SW480 (cell line): ENCODE measurements around the gene MAST4.

Experiments used
- DNase-seq: peaks from one replicate; pipeline ENCODE4 v3.0.0-alpha.2; 2016; ENCODE audit warnings: low spot score

MAST4 gene

DNA sequence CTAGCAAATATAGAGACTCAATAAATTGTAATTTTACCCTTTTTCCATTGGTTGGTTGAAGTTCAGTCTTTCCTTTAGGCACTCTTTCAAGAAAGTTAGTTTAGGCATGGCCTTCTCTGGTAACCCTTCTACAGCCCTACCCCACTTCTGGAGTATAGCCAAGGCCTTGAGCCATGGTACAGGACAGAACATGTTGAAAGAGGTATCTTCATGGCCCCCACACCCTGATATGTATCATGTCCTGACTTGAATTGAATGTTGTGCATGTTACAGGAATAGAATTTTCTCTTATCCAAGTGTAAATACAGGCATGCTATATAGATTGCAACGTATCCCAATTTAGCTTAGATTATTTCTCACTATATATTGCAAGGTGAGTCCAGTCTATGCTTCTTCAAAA is 424.8 kb downstream of the MAST4 start:
- DNase-seq: no peak

DNA sequence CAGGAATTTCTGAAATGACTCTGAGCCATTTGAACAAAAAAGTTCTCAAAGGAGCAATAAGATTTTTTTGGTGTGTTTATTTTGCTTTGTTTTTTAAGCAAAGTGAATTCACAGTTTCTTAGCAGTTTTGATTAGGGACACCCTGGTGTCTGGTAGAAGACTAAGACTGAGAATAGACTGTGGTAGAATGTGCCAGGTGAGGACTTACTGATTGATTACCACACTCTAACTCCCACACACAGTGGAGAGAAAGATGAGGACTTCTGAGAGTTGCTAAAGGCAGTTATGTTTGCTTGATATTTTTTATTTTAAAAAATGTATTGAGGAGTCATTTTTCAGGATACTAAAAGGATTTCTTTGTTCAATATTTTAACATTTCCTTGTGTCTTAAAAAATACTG is 425.3 kb downstream of the MAST4 start:
- DNase-seq: no peak

DNA sequence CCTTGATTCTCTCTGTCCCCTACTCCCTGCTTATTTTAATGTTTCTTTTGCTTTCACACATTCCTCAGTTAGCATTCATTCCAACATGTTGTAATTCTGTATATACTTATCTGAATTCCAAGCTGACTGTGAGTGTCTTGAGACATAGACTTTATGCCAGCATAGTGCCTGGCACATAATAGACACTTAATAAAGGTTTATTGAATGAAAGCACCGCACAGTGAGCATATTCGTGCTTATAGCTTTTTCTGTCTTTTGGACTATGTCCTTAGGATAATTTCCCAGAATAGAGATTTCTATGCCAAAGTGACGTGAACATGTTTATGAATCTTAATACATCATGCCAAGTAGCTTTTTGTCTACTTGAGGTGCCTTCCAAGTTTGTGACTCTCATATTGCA is 425.8 kb downstream of the MAST4 start:
- DNase-seq: no peak

DNA sequence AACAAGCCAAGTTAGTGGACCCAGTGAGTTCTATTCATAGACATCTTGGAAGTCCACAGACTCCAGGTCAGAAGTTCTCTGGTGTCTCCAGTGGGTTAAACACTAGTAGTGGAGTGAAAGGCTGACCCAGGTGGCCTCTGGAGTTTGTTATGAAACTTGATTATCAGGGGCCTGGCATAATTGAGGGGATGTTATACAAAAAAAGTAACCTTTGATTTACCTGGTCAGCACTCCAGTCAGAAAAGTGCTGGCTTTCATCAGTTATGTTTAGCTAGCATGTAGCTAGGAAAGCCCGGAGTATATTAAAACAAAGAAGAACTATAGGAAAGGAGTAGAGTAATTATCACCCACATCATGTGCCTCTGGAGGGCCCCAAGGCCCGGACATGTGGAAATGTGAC is 429.3 kb downstream of the MAST4 start:
- no peak for DNase-seq

DNA sequence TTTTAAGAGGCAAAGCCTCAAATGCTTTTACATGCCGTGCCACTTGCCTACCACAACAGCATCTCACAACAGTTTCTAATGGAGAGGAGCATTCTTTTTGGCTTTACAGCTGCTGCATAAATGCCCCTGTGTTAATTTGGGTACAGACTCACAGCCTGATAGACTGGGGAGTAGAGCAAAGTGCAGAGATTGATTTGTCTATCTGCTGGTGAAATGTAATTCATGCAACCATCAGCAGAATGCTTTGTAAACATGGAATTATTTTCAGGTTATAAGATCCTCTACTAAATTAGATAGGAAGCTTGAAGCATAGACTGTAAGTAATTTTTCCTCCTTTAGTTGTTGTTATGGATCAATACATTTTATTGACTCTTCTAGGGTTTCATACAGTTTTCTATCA is 430.1 kb downstream of the MAST4 start:
- no peak for DNase-seq

DNA sequence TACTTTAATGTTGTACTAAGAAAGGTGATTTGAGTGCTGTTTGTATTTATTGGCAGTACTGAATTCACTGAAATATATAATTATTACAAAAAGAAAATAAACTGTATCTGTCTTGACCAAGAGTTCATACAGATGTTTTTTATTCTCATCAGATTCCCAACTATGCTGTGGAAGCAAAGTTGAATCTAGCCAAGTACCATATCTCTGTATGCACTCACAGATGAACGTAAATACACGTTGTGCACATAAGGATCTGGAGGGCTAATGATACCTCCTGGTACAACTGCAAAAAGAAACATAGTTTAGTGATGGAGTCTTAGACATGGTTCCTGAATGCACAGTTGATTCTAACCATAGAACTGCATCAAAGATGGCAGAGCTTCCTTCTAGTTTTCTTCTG is 431.0 kb downstream of the MAST4 start:
- DNase-seq: no peak

DNA sequence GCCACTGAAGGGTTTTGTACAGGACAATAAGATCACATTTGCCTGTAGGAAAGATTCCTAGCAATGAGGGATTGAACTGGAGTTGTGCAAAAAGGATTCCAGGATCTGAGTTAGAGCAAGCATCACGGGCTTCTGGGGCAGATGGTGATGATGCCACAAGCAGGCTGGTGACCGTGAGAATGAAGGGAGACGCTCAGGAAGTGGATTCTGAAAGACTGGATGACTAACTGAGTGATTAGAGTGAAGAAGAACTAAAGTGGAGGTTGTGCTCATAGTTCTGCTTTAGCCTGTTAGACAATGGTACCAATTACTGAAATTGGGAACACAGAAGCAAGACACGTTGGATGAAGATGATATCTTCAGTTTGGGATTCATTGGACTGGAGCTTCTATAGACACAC is 432.2 kb downstream of the MAST4 start:
- DNase-seq: no peak

DNA sequence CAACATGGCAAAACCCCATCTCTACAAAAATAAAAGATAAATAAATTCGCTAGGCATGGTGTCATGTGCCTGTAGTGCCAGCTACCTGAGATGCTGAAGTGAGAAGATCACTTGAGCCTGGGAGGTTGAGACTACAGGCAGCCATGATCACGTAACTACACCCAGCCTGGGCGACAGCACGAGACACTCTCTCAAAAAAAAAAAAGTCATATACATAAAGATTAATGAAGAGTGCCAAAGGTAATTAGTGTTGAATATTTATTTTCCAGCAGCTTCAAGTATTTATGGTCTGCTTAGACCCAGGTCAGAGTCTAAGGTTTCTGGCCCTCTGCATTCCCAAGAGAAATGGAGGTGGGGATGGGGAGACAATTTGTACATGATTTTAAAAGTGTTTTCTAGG is 432.7 kb downstream of the MAST4 start:
- DNase-seq: no peak

DNA sequence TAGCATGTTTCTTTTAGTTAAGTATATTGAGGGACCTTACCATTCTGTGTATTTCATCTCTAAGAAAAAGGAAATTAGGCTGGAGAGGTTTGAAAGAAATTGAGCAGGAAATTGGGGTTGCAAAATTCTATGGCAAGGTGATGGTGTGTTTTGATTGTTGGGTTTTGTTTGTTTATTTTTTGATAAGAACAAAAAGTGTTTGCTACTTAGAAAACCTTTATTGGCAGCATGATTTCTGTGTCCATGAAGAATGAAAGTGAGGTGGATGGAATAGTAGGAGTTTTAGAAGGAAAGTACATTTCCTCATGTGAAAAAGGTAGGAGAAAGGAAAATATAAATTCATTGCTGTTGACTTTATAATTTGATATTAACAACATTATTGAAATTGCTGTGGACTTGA is 433.3 kb downstream of the MAST4 start:
- no peak for DNase-seq

DNA sequence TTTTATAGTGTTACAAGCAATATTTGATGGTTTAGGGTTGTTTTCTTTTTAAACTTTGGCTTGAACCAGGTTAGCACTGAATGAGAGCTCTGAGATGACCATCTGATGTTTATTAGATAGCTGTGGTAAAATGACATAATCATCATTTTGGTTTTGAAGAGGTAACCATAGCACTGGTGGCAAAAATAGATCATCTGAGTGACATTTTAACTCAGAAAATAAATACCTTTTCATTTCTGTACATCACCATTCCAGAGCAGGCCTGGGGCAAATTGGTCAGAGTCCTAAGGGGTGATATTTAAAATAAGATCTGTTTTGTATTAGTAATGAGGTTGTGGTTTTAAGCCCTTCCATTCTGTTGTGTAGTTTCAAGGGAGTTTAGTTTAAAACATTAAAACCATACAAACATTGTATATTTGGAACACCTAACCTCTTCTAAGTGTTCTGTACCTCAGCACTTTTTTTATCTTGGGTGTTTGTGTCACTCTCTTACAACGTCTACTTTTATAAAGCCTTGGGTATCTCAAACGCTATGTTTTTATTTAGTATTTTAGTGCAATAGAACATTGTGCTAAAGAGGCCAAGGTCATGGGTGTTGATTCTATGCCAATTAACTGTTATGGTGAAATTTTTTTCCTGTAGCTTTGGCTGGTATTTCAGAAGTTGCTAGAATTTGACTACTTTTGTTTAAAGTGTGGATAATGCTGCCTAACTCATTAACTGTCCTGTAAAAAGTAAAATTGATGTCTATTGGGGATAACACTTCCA is 434.3 kb downstream of the MAST4 start:
- no peak for DNase-seq

DNA sequence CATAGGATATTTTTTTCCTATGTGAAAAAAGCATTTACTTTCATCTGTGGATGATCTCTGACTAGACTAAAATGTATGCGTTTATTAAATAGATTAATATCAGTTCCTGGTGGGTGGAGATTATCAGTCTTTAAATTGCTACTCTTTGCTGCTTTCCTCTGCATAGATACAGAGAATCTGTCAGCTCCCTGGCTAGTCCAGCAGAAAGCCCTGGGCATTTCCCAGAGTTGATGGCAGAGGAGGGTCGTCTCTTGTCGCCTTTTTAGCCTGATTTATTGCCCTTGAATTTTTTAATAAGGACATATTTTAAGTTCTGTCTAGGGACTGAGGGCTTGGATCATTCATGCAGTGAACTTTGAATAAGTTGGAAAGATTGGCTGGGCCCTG is 434.9 kb downstream of the MAST4 start:
- DNase-seq: no peak

DNA sequence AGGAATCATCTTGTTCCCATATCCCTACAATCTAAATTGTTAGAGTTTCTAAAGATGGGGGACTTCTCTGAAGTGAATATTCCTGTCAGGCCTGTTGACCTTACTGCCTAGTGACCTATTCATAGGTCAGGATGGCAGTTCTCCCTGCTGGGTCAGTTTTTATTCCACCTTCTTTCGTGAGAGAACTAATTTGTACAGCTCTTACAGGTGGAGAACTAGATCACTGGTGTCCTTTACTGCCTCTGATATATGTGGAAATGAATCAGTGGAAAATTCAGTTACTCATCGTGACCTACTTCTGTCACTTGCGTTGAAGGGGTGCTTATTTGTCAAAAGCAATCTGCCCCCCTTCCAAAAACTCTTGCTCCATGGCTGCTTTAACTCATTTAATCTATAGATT is 435.5 kb downstream of the MAST4 start:
- no peak for DNase-seq

DNA sequence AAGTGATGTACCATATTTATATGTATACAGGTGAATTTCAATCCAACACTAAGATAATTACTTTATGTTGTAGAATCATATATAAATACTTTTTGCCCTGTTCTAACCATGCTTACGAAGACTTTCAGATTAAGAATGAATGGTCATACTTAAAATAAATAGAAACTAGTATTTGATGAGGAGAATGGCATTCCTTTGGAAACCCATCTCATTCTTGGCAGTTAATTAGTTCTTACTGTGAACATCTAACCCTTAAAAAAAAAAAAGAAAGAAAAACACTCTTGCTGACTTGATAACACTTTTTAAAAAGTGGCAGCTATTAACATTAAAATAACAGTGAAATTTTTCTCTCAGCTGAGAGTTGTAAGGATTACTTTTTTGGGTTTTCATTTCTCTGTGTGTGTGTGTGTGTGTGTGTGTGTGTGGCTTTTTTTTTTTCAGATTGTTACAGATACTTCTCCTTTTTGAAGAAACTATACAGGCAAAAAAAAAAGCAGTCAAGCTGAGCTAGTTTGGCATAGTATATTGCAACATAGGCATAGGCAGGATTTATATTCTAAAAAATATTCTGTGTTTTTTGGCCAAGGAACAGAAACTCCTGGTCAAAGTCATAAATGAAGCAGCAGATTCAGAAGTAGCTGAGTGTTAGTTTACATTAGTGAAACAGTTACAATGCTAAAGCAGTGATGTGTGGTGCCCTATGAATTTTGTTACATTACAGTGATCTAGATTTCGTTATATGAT is 436.9 kb downstream of the MAST4 start:
- DNase-seq: no peak

DNA sequence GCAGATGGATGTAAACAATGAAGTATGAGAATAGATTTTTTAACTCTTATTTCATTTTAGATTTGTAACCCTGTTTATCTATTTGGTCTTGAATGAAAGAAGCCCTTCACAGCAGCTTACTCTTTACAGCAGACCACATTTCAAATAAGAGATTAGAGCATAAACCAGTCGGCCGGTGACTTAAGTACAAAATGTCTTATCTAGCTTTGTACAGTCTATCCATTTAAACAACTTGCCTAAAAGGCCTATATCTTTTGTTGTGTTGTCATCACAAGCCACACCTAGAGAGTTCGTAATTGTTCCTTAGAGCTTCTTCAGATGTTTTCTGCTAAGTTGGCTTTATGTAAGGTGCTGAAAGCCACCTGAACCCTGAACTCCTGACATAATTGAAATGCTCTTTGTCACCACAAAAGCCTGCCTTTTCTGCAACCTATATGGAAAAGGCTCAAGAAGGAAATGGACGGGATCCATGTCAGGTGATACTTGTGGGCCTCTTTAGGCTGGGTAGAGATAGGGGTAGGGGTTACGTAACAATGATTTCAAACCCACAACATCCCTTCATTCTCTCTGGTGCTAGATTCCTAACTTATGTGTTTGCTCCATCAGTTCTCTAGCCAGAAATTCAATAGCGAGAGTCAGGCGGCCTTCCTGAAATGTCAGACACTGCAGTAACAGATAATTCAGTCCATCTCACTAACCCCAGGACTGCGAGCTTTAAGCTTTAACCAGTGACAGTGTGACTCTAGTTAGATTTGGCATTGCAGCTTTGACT is 437.9 kb downstream of the MAST4 start:
- DNase-seq: no peak

DNA sequence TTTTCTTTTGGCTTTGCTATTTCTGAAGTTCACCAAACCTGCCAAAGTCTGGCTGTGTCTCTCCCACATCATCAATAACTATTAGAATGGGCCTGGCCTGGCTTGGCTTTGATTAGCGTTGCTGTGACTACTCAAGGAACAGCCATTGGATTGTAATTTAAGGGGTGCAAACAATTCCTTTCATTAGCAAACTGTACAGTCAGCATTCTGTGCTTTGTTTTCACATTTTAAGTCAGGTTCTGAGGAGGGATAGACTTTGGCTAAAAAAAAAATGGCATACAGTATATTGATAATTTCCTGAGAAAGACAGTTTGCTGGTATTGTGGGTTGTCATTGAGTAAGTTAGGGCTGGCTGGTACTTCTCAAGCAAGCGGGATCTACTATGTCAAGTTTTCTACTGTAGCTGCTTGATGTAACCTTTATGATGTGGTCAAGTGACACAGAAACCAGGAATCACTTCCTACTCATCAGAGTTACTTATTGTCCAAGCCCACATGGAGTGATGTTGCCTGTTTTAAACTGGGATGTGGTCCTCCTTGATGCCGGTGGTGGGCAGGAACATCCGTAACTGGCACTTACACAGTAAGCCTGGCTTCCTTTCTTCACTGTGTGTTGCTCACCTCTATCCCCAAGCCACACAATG is 439.0 kb downstream of the MAST4 start:
- no peak for DNase-seq

DNA sequence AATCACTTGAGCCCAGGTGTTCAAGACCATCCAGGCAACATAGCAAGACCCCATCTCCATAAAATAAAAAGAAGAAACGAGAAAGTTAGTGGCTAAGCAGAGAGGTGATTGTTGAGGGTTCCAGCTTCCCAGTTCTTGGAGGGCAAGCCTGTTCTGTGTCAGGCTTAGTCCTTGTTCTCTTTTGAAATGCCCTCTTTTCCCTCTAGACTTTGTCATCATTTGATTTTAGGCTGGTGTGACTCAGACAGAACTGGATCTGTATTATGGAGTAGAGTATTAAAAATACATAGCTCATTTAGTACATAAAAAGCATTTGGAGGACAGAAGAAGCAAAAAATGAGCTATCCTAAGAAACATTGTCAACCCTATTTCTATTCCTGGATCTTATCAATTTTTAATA is 441.0 kb downstream of the MAST4 start:
- DNase-seq: no peak

DNA sequence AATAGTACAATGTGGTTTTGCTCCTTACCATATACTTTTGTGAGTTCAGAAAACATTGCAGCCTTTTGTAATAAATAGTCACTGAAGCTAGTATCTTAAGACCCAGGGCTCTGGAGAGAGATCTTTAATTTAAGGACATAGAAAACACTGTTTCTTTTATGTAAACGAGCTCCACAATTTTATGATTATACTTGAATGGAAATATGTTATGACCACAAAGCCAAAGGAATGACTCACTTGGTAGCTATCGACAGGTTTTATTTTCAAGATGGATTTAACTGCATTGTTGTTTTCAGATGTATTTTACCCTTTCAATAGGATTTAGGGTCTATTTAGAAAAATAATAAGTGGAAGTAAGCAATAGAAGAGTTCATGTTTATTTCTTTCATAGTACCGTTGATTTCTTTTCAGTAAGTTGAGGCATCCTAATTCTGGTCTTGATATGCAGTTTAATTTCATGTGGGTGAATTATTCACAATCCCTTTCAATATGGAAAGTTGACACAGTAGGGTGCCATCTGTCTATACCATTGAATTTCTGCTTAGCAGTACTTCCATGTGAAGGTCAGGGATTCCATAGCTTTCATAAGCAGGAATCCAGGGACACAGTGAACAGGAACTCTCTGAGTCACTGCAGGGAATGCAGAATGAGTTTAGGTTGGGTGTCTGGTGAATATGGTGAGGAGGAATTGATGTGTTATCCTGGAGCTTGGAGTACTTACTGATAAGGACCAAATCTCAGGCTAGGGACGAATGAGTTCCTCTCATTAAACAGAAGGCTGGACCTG is 442.8 kb downstream of the MAST4 start:
- DNase-seq: peak; percentile 38

DNA sequence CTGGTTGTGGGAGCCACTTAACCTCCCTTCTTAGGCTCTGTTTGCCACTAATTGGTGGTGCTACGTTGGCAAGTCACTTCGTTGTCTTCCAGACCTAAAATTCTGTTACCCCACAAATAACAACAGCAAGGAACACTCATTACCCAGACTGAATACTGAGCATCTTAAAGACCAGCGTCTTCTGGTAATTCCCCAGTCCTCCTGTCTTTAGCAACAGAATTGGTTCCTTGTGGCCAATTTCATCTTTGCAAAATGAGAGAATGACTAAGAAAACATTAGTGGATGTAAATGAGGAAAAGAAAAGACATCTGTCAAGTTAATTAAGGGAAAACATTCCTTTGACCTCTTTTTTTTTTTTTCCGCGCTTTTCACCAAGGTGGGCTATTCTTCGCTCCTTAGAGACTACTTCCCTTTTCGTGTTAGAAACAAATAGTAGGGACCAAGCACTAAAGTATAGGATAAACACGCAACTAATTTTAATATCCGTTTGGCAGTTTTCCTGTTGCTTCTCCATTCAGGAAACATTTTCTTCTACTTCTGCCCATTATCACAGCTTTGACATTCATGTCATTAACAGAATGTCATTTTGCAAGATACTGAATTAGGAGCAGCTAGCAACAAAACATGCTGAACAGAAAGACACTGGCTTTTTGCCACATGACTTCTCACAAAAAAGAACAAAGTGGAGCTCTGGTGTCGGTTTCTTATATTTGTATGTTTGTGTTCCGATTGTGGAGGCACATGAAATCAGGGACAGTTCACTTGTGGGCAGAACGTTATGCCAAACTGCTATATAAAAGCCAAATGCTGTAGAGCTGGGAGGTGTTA is 446.2 kb downstream of the MAST4 start:
- no peak for DNase-seq

DNA sequence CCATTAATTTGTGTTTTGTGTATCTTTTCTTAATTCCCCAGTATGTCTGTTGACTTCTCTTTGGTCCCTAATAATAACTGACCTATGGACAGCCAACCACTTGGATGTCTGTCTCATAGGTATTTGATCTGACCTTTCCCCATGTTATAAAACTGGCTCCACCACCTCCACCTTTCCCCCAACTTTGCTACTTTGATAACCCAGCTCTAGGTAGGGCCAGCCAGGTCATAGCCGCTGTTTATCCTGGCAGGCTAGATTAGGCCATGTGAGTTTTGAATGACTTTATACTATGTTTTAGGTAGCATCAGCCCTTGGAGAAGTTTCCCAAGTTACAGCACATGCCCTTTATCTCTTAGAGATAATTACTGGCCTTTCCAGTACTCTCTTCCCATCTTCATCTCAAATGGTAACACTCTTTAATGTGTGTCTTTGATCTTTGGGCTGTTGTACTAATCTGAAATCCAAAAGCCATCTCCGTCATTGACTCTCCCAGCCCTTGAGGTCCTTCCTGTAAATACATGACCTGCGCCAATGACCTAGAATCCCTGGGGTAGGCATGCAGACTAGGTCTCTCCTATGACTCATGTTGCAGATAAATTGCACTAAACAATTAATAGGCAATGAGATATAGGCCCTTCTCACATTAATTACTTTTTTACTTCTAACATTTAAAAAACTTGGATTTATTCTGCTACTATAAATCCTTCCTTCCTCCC is 447.8 kb downstream of the MAST4 start:
- DNase-seq: no peak
